SH-SY5Y (cell line): Measurements from ENCODE around the gene SLC7A8.

ENCODE experiments used
- GATA2 ChIP-seq: IDR thresholded peaks from 2 replicates; pipeline ENCODE4 v1.6.1; 2011; ENCODE audit warnings: mild to moderate bottlenecking, low read depth, low read length
- GATA3 ChIP-seq: IDR thresholded peaks from 2 replicates; pipeline ENCODE4 v1.6.1; 2011; ENCODE audit warnings: low read depth, mild to moderate bottlenecking, low read length, moderate library complexity

DNA sequence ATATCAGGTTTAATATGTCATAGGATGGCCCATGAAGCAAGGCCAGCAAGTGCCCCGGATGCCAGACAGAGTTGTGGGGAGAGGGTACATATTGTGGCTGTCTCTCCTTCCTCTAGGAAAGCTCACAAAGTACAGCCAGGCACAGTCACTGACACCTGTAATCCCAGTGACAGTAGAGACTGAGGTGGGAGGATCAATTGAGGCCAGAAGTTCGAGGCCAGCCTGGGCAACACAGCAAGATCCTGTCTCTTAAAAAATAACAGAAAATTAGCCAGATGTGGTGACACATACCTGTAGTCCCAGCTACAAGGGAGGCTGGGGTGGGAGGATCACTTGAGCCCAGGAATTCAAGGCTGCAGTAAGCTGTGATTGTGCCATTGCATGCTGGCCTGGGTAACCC is 32.1 kb downstream of the SLC7A8 start:
- TF ChIP-seq GATA3 (no peak), GATA2 (no peak)
